GM21737 (cell line): ENCODE measurements around the gene KIAA0319L.

Experiments
- ATAC-seq: cut with Tn5 transposase; IDR thresholded peaks from one replicate; pipeline ENCODE4 v1.9.1; 2021; ENCODE audit warnings: mild to moderate bottlenecking, moderate library complexity; ENCODE audit not compliant: unreplicated experiment

Gene KIAA0319L

GRCh38 chr1:35564037-35564883, 7.1 kb upstream of the KIAA0319L start:
- ATAC-seq, result no peak

GRCh38 chr1:35563166-35563565, 6.0 kb upstream of the KIAA0319L start:
- no peak for ATAC-seq

GRCh38 chr1:35561972-35562680, 4.9 kb upstream of the KIAA0319L start:
- ATAC-seq, result no peak

- ATAC-seq, result no peak
These were observed 4.2 kb upstream of the KIAA0319L start for GRCh38 chr1:35561297-35561971.

GRCh38 chr1:35560256-35561225, 3.3 kb upstream of the KIAA0319L start:
- no peak for ATAC-seq

DNA sequence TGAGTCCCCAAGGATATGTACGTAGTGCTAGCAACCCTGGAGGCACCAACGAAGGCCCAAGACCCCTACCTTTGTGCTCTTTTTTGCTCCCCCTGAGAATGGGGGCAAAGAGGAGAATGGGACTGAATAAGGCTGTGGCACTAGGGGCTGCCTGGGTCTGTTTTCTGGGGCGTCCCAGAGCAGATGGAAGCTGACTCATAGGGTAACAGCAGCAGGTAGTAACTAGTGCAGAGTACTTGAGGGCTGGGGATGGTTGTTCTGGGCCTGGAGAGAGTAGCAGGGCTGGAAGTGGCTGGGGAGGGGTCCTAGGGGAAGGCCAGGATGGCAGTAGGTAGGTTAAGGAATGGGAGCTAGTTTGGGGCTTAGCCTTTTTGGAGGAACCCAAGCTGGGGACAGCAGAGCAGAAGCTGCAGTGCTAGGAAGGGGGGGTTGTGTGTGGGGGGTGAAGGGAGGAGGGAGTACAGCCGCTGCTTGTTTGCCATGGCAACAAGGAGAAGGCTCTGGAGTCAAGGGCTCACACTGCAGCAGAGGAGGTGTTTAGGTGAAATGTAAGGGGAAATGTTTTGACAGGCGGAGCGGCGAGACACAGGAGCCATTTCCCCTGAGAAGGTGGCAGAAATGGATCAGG, 2.2 kb upstream of the KIAA0319L start:
- ATAC-seq, result no peak

- ATAC-seq, result no peak
These were observed 1.4 kb upstream of the KIAA0319L start for GRCh38 chr1:35558374-35559316.

GRCh38 chr1:35557611-35558373, 589 bp upstream of the KIAA0319L start, which contains the start of gene NCDN:
Gene NCDN (plus strand): TSS chr1:35557799. CDS start chr1:35558191, 392 bp downstream.
- ATAC-seq, result peak; percentile 71

- ATAC-seq, result no peak
These were observed 602 bp downstream of the KIAA0319L start for GRCh38 chr1:35556484-35557117.

DNA sequence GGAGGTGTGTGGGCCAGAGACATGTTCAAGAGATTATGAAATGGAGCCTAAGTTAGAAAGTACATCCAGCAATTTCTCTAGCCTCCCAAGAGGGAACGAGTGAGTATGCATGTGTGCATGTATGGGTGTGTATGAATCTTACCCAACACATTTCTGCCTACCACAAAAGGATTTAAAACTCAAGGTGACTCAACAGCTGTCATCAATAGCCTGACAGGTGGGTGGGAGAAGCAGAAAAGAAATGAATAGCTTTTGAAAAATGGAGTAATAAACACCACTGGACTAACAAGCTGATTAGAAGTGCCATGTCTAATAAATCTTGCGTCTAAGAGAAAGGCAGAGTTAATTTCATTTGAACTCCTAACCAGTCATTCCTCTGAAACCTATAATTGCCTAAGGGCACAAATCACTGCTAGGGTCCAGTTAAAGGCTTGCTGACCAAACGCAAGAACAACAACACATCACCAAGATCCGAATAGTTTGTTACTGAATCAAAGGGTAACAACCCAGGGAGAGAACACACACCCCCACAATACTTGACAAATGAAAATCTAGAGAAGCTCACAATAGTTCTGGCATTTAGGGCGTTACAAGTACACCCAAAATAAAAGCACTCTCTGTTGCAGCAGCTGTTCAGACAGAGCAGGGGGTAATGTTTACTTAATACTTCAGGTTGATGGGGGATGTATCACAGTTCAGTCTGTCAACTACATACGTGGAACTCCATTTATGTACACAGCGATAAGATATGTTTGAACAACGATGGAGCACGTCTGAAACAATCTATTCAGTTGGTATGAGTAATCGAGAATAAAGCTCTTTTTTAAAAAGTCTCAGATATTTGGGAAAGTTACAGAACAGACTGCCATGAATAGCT, 1.4 kb downstream of the KIAA0319L start:
- ATAC-seq, result no peak

GRCh38 chr1:35555212-35555584, 2.0 kb downstream of the KIAA0319L start:
- ATAC-seq, result no peak

- ATAC-seq, result no peak
These were observed 2.7 kb downstream of the KIAA0319L start for GRCh38 chr1:35554266-35555211.

- no peak for ATAC-seq
These were observed 3.4 kb downstream of the KIAA0319L start for GRCh38 chr1:35553851-35554250.

DNA sequence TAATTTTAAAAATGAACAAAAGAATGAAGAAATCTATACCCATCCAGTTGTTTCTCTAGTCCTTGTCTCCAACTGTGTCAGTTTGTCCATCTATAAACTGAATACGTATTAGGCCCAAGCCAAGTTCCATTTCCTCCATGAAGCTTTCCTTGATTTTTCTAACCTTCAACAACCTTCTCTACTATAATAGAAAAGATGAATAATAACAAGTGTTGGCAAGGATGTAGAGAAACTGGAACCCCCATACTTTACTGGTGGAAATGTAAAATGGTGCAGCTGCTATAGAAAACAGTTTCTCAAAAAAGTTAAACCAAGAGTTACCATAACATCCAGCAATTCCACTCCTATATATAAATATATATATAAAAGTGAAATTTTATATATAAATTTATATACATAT, 10.6 kb downstream of the KIAA0319L start:
- ATAC-seq, result no peak

- ATAC-seq, result no peak
These were observed 12.2 kb downstream of the KIAA0319L start for GRCh38 chr1:35544976-35545375.
